GM19351 (cell line): Measurements from ENCODE around the gene SND1.

Experiments used
- ATAC-seq: cut with Tn5 transposase; IDR thresholded peaks from one replicate; pipeline ENCODE4 v1.9.1; 2021; ENCODE audit warnings: mild to moderate bottlenecking, moderate library complexity; ENCODE audit not compliant: unreplicated experiment

Gene SND1

GRCh38 chr7:128030654-128031611 is 378.9 kb downstream of the SND1 start, which contains the start of gene LRRC4:
Gene LRRC4 (minus strand): TSS chr7:128031437. CDS start chr7:128030640, 797 bp downstream.
- ATAC-seq, result peak; percentile 47

GRCh38 chr7:128031901-128032604 is 380.1 kb downstream of the SND1 start:
- ATAC-seq, result peak; percentile 54

- peak; percentile 1 for ATAC-seq
Observed at GRCh38 chr7:128032605-128033235, 380.7 kb downstream of the SND1 start.

GRCh38 chr7:128033246-128033645 is 381.3 kb downstream of the SND1 start:
- no peak for ATAC-seq

GRCh38 chr7:128034825-128035224 is 382.8 kb downstream of the SND1 start:
- no peak for ATAC-seq

- no peak for ATAC-seq
Observed at GRCh38 chr7:128035712-128036111, 383.7 kb downstream of the SND1 start.

GRCh38 chr7:128036226-128036940 is 384.4 kb downstream of the SND1 start:
- ATAC-seq, result peak; percentile 49

- peak; percentile 25 for ATAC-seq
Observed at GRCh38 chr7:128037081-128037480, 385.1 kb downstream of the SND1 start.

GRCh38 chr7:128037880-128038619 is 386.1 kb downstream of the SND1 start:
- no peak for ATAC-seq

GRCh38 chr7:128039544-128039953 is 387.6 kb downstream of the SND1 start:
- no peak for ATAC-seq

GRCh38 chr7:128040205-128040604 is 388.2 kb downstream of the SND1 start:
- no peak for ATAC-seq

GRCh38 chr7:128041203-128041602 is 389.2 kb downstream of the SND1 start:
- no peak for ATAC-seq

- ATAC-seq, result no peak
Observed at GRCh38 chr7:128042012-128042411, 390.0 kb downstream of the SND1 start.

- ATAC-seq, result no peak
Observed at GRCh38 chr7:128044064-128044463, 392.1 kb downstream of the SND1 start.

- no peak for ATAC-seq
Observed at GRCh38 chr7:128045158-128045557, 393.2 kb downstream of the SND1 start.

GRCh38 chr7:128045766-128046165 is 393.8 kb downstream of the SND1 start:
- ATAC-seq, result no peak

- no peak for ATAC-seq
Observed at GRCh38 chr7:128052404-128052803, 400.4 kb downstream of the SND1 start.

- ATAC-seq, result no peak
Observed at GRCh38 chr7:128053023-128053422, 401.0 kb downstream of the SND1 start.

GRCh38 chr7:128053991-128054390 is 402.0 kb downstream of the SND1 start:
- ATAC-seq, result no peak

- no peak for ATAC-seq
Observed at GRCh38 chr7:128054511-128054910, 402.5 kb downstream of the SND1 start.
